HG02763 (cell line): ENCODE measurements around the gene ANKS4B.
A peak's percentile ranks its signal among the peaks of the same experiment; 100 is the strongest.
"Not testable (repeated sequence)": the region's sequence is repeated elsewhere in the genome, so short reads cannot be mapped to it uniquely, and the experiment has no call there.

Source experiments
- ATAC-seq: cut with Tn5 transposase; IDR thresholded peaks from one replicate; pipeline ENCODE4 v1.9.1; 2021; ENCODE audit warnings: mild to moderate bottlenecking, moderate library complexity; ENCODE audit not compliant: unreplicated experiment

Gene ANKS4B

DNA sequence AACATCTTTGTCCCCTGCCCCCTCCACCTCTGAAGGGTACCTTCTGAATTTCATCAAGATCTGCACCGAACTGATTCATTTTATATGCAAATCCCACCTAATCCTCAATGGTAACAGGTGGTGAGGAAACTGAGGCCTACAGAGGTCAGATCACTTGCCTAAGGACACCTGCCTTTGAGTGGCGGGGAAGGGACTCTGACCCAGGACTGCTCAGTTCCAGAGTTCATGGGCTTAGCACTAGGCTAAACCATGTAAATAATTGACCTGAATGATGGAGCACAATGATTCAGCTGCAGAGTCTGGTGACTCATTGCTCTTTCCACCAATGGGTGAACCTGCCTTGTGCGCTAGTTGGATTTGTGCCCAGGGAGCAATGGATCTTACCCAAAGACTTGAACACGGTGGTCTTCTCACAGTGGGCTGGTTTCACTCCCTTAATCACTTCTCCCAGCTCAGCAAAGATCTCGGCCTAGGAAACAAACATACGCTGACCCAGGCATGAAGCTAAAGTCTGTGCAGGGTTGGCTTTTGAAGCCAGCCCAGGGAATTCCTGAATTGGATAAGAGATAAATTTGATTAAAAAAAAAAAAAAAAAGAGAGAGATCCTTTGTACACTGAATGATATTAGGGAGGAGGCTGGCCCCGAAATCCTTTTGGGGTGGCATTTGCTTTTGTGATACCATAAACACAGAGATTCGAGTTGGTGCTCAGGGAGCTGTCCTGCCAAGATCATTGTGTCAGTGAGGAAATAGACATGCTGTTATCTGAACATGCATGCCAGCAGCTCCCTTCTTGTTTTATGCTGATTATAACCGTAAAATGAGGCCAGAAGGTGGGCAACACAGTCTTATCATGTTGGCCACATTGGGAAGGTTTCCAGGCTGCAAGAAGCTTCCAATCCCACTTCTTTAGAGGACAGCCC lies 27.6 kb downstream of the ANKS4B start:
- no peak for ATAC-seq

DNA sequence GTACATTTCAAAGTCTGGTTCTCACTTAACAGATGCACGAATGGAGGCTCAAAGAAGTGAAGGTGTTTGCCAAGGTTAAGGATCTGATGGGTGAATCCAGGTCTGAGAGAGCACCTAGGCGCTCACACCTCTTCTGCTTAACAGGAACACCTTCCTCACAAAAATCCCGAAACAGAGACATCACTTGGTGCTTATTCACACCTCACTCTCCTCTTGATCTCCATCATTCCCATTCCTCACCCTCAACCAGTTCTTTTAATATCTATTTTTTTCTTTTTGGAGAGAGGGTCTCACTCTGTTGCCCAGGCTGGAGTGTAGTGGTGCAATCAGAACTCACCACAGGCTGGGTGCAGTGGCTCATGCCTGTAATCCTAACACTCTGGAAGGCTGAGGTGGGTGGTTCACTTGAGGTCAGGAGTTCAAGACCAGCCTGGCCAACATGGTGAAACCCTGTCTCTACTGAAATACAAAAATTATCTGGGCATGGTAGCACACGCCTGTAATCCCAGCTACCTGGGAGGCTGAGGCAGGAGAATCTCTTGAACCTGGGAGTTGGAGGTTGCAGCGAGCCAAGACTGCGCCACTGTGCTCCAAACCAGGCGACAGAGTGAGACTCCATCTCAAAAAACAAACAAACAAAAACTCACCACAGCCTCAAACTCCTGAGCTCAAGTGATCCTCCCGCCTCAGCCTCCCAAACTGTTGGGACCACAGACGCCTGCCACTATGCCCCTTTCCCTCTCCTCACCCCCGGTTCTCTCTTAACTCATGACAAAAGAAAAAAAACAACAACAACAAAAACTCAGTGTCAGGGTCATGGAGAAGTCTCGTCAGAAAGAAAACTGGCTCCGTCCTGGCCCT lies 29.5 kb downstream of the ANKS4B start:
- ATAC-seq: no peak

DNA sequence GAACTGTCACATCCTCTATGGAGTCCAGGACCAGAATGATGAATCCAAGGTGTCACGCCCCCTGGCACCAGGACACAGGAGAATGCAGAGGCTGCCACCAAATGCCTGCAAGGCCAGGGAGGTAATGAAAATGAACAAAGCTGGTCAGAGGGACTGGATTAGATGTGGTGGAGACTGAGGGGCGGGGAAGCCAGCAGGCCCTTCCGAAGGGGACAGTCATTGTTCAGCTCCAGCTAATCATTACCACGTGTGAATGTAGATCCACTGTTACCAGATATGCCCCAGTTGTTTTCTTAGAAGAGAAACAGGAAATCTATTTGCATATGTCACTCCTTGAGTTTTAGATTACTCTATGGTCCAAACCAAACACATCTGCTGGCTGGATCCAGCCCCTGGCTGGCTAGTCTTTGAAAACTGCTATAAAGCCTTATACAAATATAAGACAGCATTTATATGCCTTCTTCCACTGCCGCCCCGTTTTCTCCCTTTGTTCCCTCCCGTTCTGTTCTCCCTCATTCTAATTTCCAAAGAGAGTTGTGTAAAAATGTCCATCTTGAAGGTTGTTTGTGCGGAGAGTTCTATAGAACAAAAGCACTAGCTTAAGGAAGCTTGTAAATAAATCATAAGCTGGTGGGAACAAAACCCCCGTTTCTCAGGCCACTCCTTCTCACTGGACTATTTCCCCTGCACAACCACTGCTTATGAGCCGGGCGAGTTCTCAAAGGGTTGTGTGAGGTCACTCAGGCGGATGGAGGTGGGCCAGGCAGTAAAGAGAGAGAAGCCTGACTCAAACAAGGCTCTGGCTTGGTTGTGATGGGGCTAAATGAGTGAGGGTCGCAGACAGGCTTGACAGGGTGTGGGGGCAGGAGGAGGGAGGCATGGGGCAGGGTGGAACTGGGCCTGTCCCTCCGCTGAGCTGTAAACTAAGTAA lies 30.4 kb downstream of the ANKS4B start:
- ATAC-seq: peak; percentile 71

DNA sequence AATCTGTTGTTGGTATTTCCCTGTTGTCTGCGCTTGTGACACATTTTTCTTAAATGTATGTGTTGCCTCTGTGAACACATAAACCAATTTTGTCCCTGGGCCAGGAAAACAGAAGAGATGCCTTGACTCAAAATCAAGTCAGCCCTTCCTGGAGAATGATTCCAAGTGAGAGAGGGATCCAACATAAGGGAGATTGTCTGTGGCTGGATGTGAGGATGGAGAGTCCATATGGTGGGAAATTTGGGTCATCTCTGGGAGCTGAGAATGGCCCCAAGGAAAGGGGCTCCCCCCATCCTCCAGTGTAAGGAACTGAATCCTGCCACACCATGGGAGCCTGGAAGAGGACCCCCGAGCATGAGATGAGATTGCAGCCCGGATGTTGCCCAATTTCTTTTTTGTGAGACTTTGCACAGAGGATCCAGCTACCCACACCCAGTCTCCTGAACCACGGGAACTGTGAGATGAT lies 31.1 kb downstream of the ANKS4B start:
- no peak for ATAC-seq

DNA sequence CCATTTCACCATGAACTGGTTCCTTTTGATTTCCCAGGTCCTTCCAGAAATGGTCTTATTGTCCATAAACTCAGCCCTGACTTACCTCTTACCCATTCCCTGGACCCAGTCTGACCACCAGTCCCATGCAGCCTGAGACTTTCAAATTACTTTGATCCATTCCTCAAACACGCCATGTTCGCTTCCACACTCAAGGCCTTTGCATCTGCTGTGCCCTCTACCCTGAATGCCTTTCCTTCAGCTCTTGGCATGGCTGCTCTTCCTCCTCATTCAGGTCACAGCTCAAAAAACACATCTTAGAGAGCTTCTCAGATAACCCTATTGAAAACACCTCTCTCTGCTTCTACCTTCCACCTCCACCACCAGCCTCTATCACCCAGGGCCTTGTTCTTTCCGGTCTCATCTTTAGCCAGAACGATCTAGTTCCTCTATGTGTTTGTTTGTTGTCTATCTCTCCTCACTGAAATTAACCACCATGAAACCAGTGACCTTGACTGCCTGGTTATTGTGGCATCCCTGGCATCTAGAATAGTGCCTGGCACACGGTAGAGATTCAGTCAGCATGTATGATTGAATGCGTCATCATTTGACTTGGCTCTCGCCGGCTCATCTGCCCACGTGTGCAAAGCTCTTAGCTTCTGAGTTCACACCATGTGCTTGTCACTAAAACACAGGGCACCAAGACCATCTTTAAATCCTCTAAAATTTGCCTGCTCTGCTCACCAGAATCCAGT lies 31.8 kb downstream of the ANKS4B start:
- no peak for ATAC-seq

DNA sequence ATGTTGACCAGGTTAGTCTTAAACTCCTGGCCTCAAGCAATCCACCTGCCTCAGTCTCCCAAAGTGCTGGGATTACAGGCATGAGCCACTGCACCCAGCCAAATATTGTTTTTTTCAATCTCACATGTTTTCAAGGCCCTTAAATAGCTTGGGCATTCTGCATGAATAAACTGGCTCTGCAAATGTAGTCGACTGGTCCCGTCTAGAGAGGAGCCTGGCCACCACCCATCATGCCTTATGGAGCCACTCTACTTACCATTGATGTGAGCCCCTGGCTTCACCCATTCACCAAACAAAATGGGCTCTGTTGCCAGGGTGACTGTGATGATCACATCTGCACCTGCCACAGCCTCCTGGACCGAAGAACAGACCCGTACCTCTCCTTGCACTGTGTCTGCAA lies 33.8 kb downstream of the ANKS4B start:
- ATAC-seq: no peak

DNA sequence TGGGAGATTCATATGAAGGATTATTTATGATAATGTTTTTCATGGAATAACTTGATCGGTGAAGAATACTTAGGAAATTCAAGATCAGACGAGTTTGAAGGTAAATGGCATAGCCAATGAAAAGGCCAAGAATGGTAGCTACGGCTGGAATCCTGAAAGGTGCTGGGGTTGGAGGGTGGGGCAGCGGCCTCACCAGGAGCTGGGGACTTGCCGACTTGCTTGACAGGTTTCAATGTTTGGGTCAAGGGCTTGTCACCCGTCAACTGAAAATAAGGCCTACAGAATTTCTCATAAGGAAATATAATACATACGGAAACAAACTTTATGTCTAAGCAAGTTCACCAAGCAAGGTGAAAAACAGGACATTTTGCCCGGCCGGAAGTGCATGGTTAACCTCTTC lies 34.7 kb downstream of the ANKS4B start:
- no peak for ATAC-seq

DNA sequence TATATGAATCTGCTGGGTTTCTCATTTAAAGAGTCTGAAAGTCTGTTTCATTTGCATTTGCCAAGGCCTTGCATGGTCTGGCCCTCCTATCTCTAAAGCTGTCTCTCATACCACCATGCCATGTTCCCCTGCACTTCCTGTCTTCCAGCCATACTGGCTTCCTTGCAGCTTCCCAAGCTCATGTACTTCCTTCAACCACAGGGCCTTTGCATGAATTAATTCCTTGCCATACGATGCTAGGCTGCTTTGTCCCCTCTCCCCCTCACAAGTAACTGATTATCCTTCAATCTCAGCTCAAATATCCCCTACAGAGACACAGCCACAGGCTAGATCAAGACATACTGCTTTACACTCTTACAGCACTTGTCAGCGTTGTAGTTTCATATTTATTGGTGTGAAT lies 38.8 kb downstream of the ANKS4B start:
- ATAC-seq: no peak

DNA sequence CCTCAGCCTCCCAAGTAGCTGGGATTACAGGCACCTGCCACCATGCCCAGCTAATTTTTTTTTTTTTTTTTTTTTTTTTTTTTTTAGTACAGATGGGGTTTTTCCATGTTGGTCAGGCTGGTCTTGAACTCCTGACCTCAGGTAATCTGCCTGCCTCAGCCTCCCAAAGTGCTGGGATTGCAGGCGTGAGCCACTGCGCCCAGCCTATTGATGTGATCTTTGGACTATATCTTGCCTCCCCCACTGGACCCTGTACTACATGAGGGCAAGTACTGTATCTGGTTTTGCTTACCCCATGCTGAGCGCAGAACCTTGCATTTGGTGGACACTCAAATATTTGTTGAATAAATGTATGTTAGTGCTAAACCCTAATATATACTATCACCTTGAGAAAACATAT lies 39.3 kb downstream of the ANKS4B start:
- not testable (repeated sequence) for ATAC-seq

DNA sequence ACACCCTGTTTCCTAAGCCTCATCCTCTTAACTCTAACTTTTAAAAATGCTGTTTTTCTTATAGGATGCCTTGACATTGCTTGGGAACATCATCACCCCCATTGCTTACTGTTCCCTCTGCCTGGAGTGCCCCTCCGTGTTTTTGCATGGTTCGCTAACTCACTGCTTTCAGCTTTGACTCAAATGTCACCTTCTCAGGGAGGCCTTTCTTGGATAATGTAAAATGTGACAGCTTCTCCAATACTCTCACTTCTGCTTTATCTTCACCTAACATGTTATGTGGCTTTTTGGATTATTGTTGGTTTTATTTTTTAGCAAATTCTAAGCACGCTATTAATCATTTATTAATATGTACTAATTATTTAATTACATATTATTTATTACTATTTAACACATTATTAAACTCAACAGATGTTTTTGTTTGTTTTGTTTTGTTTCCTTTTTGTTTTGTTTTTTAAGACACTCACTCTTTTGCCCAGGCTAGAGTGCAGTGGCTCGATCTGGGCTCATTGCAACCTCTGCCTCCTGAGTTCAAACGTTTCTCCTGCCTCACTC lies 40.8 kb downstream of the ANKS4B start:
- ATAC-seq: no peak

DNA sequence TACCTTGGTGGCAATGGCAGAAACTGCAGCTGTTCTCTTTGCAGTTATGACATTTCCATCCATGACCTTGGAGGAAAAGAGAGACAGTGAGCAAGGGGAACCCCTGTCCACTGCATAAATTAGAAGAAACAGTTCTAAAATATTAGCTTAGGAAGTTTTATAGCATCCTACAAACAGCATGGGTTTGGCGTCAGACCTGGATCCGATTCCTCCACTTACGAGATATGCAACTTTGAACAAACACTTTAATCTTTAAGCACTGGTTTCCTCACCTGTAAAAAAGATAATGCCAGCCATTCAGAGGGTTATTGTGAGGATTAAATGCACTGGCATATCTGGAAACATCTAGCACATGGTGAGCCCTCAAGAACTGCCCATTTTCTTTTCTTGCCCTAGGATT lies 42.0 kb downstream of the ANKS4B start:
- no peak for ATAC-seq

DNA sequence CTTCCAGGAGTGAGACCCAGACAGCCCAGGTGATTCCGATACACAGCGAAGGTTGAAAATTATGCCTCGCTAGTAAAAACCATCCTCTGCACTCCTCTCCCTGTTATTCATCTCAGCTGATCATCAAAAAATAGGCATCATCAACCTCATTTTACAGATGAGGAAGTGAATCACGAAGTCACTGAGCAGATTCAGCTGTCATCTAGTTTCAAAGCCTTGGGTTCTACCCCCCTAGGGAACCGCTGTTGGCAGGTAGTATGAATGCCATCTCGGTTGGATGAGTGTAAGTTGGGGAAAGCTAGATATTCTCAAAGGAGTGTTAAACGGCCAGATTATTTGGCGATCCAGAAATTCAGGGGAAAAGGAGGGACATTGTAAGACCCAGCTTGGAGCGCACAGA lies 42.6 kb downstream of the ANKS4B start:
- no peak for ATAC-seq

DNA sequence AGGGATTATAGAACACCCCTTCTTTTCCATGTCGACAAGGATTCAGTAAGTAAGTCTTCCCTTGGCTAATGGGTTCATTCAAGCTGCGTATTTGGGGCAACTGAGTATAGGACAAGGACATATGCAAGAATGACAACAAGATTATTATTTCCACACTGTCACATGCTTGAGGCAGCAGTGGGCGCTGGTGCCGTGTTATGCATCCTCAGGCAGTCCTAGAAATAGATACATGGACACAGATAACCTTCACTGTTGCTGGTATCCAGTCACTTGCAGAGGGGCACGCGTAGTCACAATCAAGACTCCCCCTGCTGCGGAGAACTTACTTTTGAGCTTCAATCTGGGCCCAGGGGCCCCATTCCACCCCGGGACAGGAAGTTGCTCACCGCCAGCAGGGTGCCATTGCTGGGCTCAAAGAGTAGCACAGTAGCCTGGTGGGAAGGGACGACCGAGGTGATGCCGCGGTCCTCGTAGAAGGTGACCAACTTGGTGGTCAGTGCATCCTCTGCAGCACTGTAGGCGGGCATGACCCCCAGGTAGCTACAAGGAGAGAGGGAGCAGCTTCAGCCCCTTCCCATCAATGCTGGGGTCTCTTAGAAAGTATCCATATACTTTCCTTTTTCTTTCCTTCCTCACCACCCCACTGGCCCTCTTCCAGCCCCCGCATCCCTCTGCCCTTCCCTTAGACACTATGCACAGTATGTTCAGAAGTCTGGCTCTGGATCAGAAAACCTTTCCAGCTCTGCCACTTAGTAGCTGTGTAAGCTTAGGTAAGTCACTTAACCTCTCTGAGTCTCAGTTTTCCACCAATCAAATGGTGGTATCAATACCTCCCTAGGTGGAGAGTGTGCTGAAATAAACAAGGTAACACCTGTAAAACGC lies 43.8 kb downstream of the ANKS4B start:
- ATAC-seq: no peak

DNA sequence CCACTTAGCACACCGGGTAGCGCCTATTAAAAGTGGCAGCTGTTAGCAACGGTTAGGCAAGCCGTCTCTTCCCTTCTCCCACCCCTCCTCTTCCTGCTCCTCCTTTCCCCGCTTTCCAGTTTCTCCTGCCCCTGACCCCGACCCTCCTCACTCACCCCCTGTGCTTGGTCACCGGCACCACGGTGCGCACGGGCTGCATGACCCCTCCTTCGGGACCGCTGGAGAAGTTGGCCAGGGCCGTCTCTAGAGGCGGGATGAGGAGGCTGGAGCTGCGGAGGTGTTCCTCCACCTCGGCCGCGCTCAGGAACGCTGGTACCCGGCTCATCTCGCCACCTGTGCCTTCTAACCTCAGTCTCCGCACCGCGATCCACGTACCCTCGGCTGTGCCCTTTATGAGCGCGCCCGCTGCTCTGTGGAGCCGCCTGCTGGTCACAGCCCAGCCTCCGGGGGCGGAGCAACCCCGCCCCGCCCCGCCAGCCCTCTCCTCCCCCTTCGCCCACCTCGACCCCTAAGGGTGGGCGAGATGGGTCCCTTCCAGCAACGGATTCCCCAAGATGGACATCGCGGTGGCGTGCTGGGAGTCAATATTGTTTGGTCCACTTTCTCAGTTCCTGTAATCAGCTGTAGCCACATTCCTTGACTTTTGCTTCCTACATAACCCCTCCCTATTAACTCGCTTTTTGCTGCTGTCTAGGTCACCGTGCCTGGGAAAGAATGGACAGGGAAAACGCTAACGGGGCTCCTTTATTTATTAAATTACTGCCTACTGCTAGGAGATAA lies 44.6 kb downstream of the ANKS4B start, which contains the start of gene CRYM:
Gene CRYM, minus strand, starts transcription at position 364 of the 780 bp plus-strand sequence. Its CDS starts 39 bp downstream, at position 325.
- no peak for ATAC-seq

DNA sequence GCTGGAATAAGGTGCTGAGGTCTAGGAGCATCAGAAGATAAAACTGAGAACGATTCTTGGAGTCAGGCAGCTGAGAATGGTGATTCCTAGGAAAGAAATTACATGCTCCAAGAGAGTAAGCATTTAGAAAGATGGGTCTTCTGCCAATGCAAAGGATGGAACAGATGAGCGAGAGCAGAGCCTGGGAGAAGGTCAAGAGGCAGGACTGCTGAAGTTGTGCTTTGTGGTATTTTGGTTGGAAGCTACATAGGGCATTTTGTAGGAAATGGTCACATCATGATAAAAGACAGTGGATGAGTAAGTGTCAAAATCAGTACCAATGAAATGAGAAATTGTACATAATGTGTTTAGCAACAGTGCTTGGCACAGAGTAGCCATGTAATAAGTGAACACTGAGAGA lies 46.0 kb downstream of the ANKS4B start:
- ATAC-seq: no peak

DNA sequence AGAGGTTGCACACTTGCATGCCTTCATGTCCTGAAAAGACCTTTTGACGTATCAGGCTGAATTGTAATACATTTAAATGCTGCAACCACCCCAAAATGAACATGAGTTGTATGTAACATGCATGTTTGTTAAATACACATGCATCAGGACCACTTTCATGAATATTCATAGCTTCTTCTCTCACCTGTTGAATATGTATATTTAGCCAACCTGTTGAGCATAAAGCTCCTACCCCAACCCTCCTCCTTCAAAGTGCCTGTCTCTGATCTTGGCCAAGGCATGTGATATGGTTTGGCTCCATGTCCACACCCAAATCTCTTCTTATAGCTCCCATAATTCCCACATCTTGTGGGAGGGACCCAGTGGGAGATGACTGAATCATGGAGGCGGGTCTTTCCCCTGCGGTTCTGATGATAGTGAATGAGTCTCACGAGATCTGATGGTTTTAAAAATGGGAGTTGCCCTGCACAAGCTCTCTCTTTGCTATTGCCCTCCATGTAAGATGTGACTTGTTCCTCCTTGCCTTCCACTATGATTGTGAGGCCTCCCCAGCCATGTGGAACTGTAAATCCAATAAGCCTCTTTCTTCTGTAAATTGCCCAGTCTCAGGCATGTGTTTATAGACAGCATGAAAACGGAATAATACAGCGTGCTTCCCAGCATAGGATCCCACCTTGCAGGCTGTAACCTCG lies 48.3 kb downstream of the ANKS4B start:
- no peak for ATAC-seq
